Measurements from ENCODE around the gene CDCA4. TPM values are rescaled to one million over a fixed set of nuclear protein-coding genes. Genes with fewer than 3 reads are reported as not detected.

The CDCA4 gene
- total RNA-seq, 2 donors from 2014 or later = 12.3 to 17.6 TPM

- H3K4me3 ChIP-seq = no peak overlapping the region
- H3K27ac ChIP-seq = no peak overlapping the region
- H3K27me3 ChIP-seq (replicated peaks; ENCODE audit: insufficient read depth) = no peaks in the 10 kb centered on the region
- H3K36me3 ChIP-seq = no peaks in the 10 kb centered on the region
- TF ChIP-seq POLR2A (IDR thresholded peaks at IDR 0.05) (no peak), POLR2AphosphoS5 (IDR thresholded peaks at IDR 0.05) (no peak), CTCF (IDR thresholded peaks at IDR 0.05) (no peak)
- no peaks in the 10 kb centered on the region for H3K4me1 ChIP-seq (replicated peaks)
- intact Hi-C loops (cut with DNase I) = no loop called here
- WGBS = 83% methylated on average over 25 of the region's 25 CpGs
- DNase-seq (ENCODE audit: low spot score) = no peak
- no peaks in the 10 kb centered on the region for H3K9me3 ChIP-seq
Observed at GRCh38 chr14:105049753-105050550, 29.1 kb upstream of the CDCA4 start.

- no peak overlapping the region for H3K4me3 ChIP-seq
- TF ChIP-seq POLR2AphosphoS5 (IDR thresholded peaks at IDR 0.05) (no peak), POLR2A (IDR thresholded peaks at IDR 0.05) (no peak)
- no peak for DNase-seq (ENCODE audit: low spot score)
- H3K27ac ChIP-seq = no peak overlapping the region
- intact Hi-C loops (cut with DNase I) = loop anchor here (2.0 kb wide), 1 partner anchor 151 kb away; no protein-coding TSS in a partner anchor
- H3K36me3 ChIP-seq = no peaks in the 10 kb centered on the region
- H3K9me3 ChIP-seq = no peaks in the 10 kb centered on the region
- H3K4me1 ChIP-seq (replicated peaks) = no peaks in the 10 kb centered on the region
- 83% methylated on average over 24 of the region's 24 CpGs for WGBS
- no peaks in the 10 kb centered on the region for H3K27me3 ChIP-seq (replicated peaks; ENCODE audit: insufficient read depth)
Observed at GRCh38 chr14:105047283-105048016, 26.6 kb upstream of the CDCA4 start.

GRCh38 chr14:105046891-105047282, 26.0 kb upstream of the CDCA4 start:
- no peak overlapping the region for H3K27ac ChIP-seq
- WGBS = 95% methylated on average over 9 of the region's 9 CpGs
- TF ChIP-seq CTCF (IDR thresholded peaks at IDR 0.05) (no peak), POLR2AphosphoS5 (IDR thresholded peaks at IDR 0.05) (no peak), POLR2A (IDR thresholded peaks at IDR 0.05) (no peak)
- intact Hi-C loops (cut with DNase I) = loop anchor here (2.0 kb wide), 1 partner anchor 150 kb away; no protein-coding TSS in a partner anchor
- no peaks in the 10 kb centered on the region for H3K36me3 ChIP-seq
- no peak for DNase-seq (ENCODE audit: low spot score)
- no peaks in the 10 kb centered on the region for H3K9me3 ChIP-seq
- no peaks in the 10 kb centered on the region for H3K4me1 ChIP-seq (replicated peaks)
- no peaks in the 10 kb centered on the region for H3K27me3 ChIP-seq (replicated peaks; ENCODE audit: insufficient read depth)
- H3K4me3 ChIP-seq = no peak overlapping the region

GRCh38 chr14:105045710-105046326, 24.9 kb upstream of the CDCA4 start:
- Histone ChIP-seq H3K4me3 (no peak overlapping the region), H3K4me1 (replicated peaks) (no peaks in the 10 kb centered on the region), H3K9me3 (no peaks in the 10 kb centered on the region), H3K36me3 (no peaks in the 10 kb centered on the region), H3K27ac (no peak overlapping the region), H3K27me3 (replicated peaks; ENCODE audit: insufficient read depth) (no peaks in the 10 kb centered on the region)
- DNase-seq (ENCODE audit: low spot score) = peak; percentile 81
- intact Hi-C loops (cut with DNase I) = loop anchor here (1.0 to 2.0 kb wide), 2 partner anchors 70 to 149 kb away; no protein-coding TSS in a partner anchor
- WGBS = 8% methylated on average over 38 of the region's 42 CpGs
- TF ChIP-seq POLR2AphosphoS5 (IDR thresholded peaks at IDR 0.05) (peak; percentile 73), POLR2A (IDR thresholded peaks at IDR 0.05) (no peak), CTCF (IDR thresholded peaks at IDR 0.05) (peak; percentile 98 to 100 (median 100))

GRCh38 chr14:105043641-105044040, 22.8 kb upstream of the CDCA4 start:
- TF ChIP-seq CTCF (IDR thresholded peaks at IDR 0.05) (no peak), POLR2AphosphoS5 (IDR thresholded peaks at IDR 0.05) (no peak), POLR2A (IDR thresholded peaks at IDR 0.05) (no peak)

More at GRCh38 chr14:105043641-105044040, 22.8 kb upstream of the CDCA4 start:
- no peak overlapping the region for H3K27ac ChIP-seq
- 46% methylated on average over 7 of the region's 7 CpGs for WGBS
- H3K27me3 ChIP-seq (replicated peaks; ENCODE audit: insufficient read depth) = no peaks in the 10 kb centered on the region
- no peak for DNase-seq (ENCODE audit: low spot score)
- no peak overlapping the region for H3K4me3 ChIP-seq
- intact Hi-C loops (cut with DNase I) = no loop called here
- no peaks in the 10 kb centered on the region for H3K4me1 ChIP-seq (replicated peaks)
- H3K36me3 ChIP-seq = no peaks in the 10 kb centered on the region
- no peaks in the 10 kb centered on the region for H3K9me3 ChIP-seq
